Upper lobe of left lung (tissue), 4 donors: ENCODE results near the gene ABHD15.

Source experiments
- CTCF ChIP-seq, 6 experiments: fragments of 450-650 bp in 4 of 6; fragments of 200-600 bp in 2 of 6; sonication (generic) in 2 of 6; IDR thresholded peaks; one replicate each; pipeline ENCODE4 v1.5.1; 2016 to 2019; ENCODE audit warnings: antibody characterized with exemption in 6 of 6
- EP300 ChIP-seq, 4 donors: sonication (generic); formaldehyde crosslinking; IDR thresholded peaks; one replicate each; pipeline ENCODE4 v1.5.1; 2017; ENCODE audit warnings: antibody characterized with exemption in 4 of 4, control low read depth in 2 of 4
- POLR2A ChIP-seq, 4 donors: fragments of 450-650 bp; IDR thresholded peaks; one replicate each; pipeline ENCODE4 v1.5.1; 2016 to 2017; ENCODE audit warnings: antibody characterized with exemption in 4 of 4, mild to moderate bottlenecking in 2 of 4
- POLR2AphosphoS5 ChIP-seq, 2 donors: sonication (generic); formaldehyde crosslinking; IDR thresholded peaks; one replicate each; pipeline ENCODE4 v1.5.1; 2017; ENCODE audit warnings: antibody characterized with exemption in 2 of 2

GRCh38 chr17:29574732-29575510, 8.1 kb upstream of the ABHD15 start:
- TF ChIP-seq CTCF (IDR thresholded peaks at IDR 0.05) (no peak), POLR2A (IDR thresholded peaks at IDR 0.05) (no peak), POLR2AphosphoS5 (IDR thresholded peaks at IDR 0.05) (no peak), EP300 (IDR thresholded peaks at IDR 0.05) (no peak)
